HG03175 (cell line): Measurements from ENCODE around the gene SLC43A3.

Source experiments
- ATAC-seq: cut with Tn5 transposase; IDR thresholded peaks from one replicate; pipeline ENCODE4 v1.9.1; 2021; ENCODE audit warnings: mild to moderate bottlenecking, moderate library complexity; ENCODE audit not compliant: unreplicated experiment

The SLC43A3 gene

DNA sequence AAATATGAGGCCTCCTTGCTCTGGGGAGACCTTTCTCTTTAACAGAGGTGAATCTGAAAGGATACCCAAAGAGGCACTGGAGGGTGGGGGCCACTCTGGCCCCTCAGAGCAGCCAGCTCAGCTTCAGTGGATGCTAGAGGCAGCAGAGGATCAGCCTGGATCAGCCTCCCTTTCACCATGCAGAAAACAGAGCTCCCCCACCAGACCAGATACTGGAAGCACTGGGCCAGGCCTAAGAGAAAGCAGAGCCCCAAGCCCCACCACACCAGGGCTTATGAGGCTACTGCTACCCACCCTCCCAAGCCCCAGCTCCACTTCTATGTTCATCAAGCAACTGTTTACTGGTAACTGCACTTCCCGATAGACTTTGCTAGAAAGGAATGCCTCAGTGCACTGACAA, 4.0 kb upstream of the SLC43A3 start:
- no peak for ATAC-seq

GRCh38 chr11:57429946-57430345, 3.0 kb upstream of the SLC43A3 start:
- ATAC-seq: no peak

DNA sequence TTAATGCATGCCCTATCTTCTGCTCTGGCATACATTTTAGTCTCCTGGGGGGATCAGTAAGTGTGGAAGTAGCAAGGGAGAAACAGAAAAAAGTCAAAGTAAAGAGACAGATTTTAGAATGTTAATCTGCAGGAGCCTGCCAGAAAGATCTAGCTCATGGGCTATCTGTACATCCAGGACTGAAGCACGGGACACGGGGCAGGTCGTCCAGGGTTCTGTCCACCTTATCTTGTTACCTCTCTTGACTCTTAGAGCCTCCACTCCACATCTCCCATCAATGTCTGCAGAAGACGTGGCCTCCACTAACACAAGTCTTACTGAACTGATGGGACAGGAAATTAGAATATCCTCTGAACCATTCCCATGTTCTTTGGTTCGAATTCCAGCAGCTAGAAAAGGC, 1.7 kb upstream of the SLC43A3 start:
- ATAC-seq: no peak

DNA sequence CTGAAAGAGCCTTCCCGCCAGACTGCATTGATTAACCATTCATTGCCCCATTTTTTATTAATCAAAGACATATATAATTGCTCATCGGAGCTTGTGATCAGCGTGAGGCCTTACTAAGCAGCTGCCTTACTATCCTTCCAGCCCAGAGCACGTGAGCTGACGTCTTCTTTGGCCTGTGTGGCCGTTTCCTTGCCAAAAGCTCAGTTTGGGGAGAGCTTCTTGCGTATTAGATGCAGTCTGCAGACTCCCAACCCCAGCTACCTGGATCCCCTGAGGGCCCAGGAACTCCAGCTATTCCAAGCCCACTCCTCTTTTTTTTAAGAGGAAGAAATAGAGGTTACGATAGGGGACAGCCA, 784 bp upstream of the SLC43A3 start:
- ATAC-seq: no peak

DNA sequence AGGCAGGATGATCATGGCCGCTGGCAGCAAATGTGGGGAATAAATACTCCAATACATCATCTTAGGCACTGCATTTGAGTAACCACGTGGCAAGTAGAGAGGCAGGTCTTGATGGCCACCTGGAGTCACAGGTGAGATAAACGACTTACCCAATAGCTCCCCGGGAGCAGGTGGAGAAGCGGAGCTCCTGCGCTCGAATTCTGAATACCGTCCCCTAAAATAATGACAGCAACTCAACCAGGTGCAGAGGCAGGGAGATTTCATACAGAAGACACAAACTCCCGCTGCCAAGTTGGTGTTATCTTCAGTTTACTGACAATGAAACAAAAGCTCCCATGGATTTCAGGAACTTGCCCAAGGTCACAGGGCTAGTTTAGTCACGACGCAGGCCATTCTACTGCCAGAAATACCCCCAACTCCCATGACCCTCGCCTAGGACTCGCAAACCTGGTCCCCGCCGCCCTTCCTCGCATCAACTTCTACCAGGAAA, 437 bp downstream of the SLC43A3 start:
- ATAC-seq: peak; percentile 3

GRCh38 chr11:57425565-57426438, 1.1 kb downstream of the SLC43A3 start:
- no peak for ATAC-seq

DNA sequence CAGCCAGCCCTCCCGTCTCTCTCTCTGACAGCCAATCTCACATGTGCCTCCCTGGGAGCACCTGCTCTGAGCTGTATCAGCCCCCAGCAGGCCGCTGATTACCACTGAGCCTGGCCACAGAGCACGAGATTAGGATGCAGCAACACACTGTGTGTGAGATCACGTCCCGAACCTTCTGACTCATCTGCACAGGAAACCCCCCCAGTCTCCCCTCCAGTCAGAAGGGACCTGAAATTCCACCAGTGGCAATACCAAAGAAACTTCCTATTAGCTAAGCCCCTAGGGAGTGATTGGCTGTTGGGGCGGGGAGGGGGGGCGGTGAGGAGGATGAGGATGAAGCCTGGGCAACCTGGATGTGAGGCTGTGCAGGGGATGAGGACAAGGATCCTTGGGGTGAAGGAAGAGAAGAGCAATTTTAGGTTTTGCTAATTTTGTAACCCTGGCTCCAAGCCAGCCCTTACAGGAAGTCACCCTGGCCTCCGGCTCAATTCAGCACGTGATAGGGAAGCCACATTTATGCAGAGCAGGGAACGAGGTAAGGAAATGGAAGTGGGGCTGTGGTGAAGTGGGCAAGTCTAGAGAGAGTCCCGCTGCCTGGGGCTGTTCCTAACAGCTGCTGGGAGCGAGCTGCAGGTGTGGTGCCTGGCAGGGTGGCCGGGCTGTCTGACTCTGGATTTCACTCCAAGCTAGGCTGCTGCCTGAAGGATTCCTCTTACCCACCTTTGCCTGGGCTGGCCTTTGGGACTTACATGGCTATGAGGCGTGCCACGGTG, 1.9 kb downstream of the SLC43A3 start:
- peak; percentile 92 for ATAC-seq

DNA sequence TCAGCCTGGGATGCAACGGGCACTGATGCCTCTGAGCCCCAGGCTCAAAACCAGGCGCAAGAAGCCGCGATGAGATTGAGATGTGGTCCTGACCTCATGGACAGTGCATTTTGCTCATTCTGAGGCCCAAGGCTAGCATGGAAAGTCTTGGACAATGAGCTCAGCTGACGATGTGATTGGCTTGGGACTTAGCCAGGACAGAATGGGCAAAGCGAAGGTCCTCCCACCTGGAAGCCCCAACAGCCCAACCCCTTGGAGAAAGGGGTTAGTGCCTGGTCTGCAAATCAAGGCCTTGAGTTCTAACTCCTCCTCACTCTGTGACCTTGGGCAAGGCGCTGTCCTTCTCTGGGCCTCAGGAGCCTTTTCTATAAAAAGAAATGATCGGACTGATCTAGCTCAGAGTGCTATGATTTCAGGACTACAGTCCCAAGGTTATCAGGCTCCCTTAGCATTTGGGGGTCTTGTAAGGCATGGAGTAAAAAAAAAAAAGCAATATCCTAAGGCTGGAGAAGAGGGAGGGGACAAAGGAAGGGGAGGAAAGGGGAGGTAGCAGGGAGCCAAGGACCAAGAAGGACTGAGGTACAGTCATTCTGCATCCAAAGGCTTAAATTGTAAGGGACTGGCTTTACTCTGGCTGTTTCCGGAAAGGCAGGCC, 2.7 kb downstream of the SLC43A3 start:
- no peak for ATAC-seq

GRCh38 chr11:57422669-57423068, 4.3 kb downstream of the SLC43A3 start:
- no peak for ATAC-seq

GRCh38 chr11:57421805-57422204, 5.1 kb downstream of the SLC43A3 start:
- ATAC-seq: no peak

- no peak for ATAC-seq
These were observed 5.9 kb downstream of the SLC43A3 start for GRCh38 chr11:57421066-57421465.

DNA sequence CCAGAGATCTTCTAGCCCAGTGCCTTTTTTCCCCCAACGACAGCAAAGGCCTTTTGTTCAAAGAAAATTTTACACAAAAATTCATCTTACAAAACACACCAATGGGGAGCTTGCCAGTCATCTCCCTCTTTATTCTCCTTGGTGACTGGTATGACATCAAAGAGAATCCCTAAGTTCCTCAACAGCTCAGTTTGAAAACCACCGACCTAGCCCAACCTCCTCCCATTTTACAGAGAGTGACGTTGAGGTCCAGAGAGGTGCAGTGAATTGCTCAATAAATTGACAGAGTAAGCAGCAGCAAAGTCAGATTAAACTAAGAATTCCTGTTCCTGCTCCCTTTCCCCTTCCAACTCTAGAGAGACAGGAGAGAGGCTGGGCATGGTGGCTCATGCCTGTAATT, 7.8 kb downstream of the SLC43A3 start:
- ATAC-seq: no peak

DNA sequence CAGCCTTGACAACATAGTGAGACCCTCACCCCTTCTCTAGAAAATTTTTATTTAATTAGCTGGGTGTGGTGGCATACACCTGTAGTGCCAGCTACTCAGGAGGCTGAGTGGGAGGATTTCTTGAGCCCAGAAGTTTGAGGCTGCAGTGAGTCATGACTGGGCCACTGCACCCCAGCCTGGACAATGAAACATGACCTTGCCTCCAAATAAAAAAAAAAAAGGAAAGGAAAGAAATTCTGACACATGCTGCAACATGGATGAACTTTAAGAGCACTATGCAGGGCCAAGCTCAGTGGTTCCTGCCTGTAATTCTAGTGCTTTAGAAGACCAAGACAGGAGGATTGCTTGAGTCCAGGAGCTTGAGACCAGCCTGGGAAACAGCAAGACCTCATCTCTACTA, 8.8 kb downstream of the SLC43A3 start:
- no peak for ATAC-seq

GRCh38 chr11:57417056-57417455, 9.9 kb downstream of the SLC43A3 start:
- no peak for ATAC-seq

- ATAC-seq: no peak
These were observed 10.5 kb downstream of the SLC43A3 start for GRCh38 chr11:57416436-57416835.

DNA sequence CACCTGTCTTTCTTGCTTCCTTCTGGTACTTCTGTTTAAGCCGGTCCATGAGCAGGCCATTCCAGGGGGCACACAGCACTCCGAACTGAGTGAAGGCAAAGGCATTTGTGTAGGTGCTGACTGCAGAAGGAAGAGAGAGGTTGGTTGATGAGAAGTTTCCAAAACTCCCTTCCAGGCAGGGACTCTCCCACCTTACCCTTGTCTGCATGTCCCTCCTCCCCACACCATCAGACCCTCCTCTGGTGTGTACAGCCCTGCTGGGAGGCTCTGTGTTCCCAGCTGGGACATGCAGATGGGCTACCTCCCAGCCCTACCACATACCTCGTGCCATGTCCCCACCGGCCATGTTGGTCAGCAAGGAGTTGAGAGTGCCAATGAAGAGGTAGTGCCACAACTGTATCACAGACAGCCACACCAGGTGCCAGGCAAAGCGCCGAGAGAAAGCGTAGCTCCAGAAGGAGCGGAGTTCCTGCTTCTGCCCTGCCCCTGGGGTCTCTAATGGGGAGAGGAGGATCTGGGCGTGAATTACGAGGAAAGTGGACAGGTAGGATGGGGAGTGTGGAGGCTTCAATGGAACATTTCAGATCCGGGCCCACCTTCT, 12.2 kb downstream of the SLC43A3 start:
- ATAC-seq: no peak

DNA sequence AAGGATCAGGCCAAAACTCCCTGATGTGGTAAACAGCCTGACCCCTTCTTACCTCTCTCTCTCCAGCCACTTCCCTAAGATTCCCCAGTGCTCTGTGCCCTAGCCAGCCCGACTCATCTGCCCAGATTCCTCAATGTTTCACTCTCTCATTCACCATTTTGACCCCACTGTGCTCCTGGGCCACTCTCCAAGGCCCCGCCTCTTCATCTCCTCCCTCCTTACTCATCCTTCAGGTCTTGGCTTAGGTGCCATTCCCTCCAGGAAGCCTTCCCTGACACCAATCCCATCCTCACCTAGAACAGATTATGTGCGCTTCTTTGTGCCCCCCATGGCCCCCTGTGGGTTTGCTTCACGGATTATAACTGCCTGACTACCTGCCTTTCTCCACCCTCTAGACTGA, 13.2 kb downstream of the SLC43A3 start:
- ATAC-seq: no peak

DNA sequence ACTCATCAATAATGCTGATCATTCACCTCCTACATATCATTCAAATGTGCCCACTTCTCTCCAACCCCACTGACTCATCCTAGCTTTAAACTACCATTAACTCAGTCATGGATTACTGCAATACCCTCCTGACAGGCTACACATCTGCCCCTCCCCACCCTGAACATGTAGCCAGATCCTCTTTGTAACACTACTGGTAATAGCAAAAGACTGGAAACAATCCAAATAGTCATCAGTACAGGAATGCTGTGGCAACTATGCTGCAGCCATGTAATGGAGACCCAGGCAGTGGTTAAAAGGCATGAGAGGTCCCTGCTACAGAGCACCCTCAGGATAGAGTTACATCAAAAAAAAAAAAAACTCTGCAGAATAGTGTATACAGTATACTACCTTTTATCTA, 16.6 kb downstream of the SLC43A3 start:
- no peak for ATAC-seq

GRCh38 chr11:57409321-57410100, 17.4 kb downstream of the SLC43A3 start:
- ATAC-seq: no peak

GRCh38 chr11:57408771-57409170, 18.1 kb downstream of the SLC43A3 start:
- no peak for ATAC-seq
